GM18858 (cell line): ENCODE data around the gene MAVS.

Experiments
- ATAC-seq: cut with Tn5 transposase; IDR thresholded peaks from one replicate; pipeline ENCODE4 v1.9.1; 2021; ENCODE audit not compliant: unreplicated experiment

The MAVS gene

DNA sequence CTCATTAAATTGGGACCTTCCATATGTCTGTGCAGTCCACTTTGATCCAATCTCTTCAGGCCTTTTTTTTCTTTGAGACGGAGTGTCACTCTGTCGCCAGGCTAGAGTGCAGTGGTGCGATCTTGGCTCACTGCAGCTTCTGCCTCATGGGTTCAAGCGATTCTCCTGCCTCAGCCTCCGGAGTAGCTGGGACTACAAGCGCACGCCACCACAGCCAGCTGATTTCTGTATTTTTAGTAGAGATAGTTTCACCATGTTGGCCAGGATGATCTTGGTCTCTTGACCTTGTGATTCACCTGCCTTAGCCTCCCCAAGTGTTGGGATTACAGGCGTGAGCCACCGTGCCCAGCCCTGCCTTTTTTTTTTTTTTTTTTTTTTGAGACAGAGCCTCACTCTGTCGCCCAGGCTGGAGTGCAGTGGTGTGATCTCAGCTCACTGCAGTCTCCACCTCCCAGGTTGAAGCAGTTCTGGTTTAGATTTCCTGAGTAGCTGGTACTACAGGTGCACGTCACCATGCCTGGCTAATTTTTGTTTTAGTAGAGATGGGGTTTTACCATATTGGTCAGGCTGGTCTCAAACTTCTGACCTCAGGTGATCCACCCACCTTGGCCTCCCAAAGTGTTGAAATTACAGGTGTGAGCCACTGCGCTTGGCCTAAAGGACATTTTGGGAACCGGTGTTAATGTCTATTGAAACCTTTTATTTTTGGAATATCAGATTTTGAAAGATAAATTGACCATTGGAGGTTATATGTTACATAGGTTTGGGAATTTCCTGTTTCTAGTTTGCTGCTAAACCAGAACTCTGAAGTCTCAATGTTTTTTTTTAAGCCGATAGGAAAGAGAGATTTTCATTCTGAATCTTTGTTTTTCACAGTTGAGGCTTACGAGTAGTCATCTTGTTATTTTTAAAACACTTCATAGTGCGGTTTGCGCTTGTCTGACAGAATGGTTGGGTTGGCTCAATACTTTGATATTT lies 60.4 kb downstream of the MAVS start:
- peak; percentile 81 for ATAC-seq

- no peak for ATAC-seq
Measured at GRCh38 chr20:3908667-3909066, 62.0 kb downstream of the MAVS start.

GRCh38 chr20:3909952-3910366 lies 63.3 kb downstream of the MAVS start:
- no peak for ATAC-seq

DNA sequence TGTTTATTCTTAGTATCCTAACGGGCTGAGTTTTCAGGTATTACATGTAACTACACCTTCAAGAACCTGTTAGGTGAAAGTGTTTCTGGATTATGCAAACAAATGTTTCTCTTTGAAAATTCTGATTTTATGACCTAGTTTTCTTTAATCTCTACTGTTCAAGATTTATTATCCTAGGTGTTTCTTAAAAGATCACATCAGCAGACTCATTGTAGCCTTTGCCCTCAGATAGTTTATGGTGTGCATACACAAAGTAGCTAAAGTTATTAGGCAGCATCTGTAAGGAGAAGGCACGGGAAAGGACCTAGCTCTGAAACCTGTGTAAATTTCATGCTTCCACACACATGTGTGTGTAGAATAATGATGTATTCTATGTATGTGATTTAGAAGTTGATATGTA lies 64.2 kb downstream of the MAVS start:
- no peak for ATAC-seq

GRCh38 chr20:3911956-3912355 lies 65.3 kb downstream of the MAVS start:
- no peak for ATAC-seq

DNA sequence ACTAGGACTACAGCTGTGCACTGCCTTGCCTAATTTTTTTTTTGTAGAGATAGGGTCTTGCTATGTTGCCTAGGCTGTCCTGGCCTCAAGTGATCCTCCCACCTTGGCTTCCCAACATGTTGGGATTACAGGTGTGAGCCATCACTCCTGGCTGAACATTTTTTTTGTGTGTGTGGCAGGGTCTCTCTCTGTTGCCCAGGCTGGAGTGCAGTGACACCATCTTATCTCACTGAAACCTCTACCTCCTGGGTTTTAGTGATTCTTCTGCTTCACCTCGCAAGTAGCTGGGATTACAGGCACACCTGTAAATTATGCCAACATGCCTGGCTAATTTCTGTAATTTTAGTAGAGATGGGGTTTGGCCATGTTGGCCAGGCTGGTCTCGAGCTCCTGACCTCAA lies 67.8 kb downstream of the MAVS start:
- no peak for ATAC-seq

GRCh38 chr20:3915691-3916090 lies 69.1 kb downstream of the MAVS start:
- ATAC-seq = no peak

DNA sequence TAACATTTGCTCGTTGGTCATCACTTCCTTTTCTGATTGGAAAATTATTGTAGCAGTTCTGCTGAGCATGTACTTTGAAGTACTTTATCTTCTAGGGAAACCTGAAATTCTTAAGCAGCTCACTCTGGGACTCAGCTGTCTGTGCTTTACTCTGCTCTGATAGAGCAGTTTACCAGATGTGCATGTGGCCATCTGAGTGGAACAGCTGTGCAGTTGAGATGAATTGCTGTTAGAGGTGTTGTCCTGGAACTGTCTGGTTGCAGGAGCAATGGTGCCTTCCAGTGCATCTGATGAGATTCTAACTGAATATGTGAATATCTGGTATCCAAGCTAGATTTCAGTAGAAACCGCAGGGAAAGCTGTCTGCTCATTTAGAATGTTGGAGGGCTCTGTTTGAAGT lies 69.7 kb downstream of the MAVS start:
- no peak for ATAC-seq

- ATAC-seq = no peak
Measured at GRCh38 chr20:3919352-3919751, 72.7 kb downstream of the MAVS start.

DNA sequence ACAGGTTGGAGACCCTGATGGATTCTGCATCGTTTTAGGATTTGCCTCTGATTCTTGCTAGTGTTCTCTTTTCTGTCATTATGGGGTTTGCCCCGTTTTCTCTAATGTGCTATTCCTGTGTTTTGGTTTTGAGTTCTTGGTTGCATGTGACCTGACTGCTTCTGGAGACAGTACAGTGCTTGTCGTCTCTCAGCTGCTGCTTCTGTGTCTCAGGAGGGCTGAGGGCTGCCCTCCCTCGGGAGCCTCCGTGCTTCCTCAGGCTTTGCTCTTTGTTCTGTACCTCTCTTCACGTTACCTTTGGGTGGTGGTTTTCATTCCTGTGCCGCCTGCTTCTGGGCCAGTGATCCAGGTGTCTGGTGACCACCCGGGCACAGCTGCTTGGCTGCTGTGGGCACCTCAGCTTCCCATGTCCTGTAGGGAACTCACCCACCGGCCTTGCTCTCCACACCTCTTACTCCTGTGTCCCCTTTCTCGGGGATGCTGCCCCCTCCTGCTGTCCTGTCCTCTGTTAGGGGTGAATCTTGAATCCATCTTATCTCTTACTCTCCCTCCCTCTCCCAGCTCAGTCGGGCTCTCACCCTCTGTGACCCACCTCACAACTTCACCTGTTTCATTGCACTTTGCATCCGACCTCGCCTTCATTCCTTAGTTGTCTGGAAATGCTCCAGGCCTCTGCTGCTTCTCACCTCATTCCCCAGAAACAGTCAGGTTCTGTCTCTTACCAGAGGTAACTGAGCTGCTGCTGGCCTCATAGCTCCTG lies 75.8 kb downstream of the MAVS start:
- ATAC-seq = no peak

- ATAC-seq = no peak
Measured at GRCh38 chr20:3922983-3923339, 76.3 kb downstream of the MAVS start.

DNA sequence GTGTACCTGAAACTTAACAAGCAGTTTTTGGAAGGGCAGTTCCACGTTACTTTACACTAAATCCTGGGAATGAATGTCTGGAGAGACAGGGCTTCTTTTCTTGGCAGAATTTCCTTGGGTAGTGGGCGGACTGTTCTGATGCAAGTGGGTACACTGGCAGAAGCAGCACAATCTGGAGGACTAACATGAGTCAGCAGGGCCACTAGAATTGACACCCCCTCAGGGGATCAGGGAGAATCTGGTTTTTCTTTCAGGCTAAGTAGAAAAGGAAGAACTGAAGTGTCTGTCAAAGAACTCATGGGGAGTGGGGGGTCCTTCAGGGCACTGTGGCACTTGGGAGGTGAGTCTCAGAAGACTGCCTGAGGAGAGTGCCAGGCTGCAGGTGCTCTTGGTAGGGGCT lies 77.2 kb downstream of the MAVS start:
- no peak for ATAC-seq

GRCh38 chr20:3924304-3925112 lies 77.9 kb downstream of the MAVS start:
- ATAC-seq = no peak

DNA sequence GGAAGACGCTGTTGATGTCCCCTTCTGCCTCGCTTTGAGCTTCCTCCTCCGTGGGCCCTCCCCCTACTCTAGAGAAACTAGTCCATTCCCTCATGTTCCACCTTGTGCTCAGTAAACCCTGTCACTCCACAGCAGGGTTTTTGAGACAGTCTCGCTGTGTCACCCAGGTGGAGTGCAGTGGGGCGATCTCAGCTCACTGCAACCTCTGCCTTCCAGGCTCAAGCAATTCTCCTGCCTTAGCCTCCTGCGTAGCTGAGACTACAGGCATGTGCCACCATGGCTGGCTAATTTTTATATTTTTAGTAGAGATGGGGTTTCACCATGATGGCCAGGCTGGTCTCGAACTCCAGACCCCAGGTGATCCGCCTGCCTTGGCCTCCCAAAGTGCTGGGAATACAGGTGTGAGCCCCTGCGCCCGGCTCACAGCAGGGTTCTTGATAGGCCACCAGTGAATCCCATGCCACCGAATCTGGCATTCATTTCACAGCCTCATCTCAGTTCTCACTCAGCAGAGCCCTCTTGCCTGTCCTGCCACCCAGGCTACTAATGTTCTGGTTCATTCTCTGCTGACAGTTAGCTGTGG lies 78.6 kb downstream of the MAVS start:
- no peak for ATAC-seq
